ENCODE measurements around the gene GOLGA6A.
"Not testable (repeated sequence)": the region's sequence is repeated elsewhere in the genome, so short reads cannot be mapped to it uniquely, and the experiment has no call there.

GOLGA6A gene

DNA sequence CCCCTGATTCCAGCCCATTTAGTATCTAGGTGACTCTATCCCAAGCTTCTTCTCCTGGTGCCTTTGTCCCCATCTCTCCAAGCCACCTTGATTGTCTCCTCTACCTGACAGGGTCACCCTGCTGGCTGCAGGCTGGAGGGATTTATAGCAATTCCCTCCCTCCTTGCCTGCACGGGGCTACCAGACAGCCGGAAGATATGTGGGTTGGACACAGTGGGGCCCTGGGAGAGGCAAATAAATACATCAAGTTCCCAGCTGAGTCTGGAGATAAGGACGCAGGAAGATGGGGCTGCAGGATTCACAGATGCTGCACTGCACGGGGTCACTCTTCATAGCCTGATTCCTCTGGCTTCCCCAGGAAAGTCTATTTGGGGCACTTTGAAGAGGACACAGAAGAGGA lies 38.7 kb upstream of the GOLGA6A start:
- TF ChIP-seq CTCF (IDR thresholded peaks at IDR 0.05; ENCODE audit: poor library complexity, severe bottlenecking) = no peak
- Histone ChIP-seq H3K4me3 (ENCODE audit: severe bottlenecking) (no peak overlapping the region), H3K9me3 (ENCODE audit: severe bottlenecking) (no peaks in the 10 kb centered on the region), H3K4me1 (ENCODE audit: insufficient read depth, poor library complexity, severe bottlenecking) (no peaks in the 10 kb centered on the region), H3K27me3 (ENCODE audit: insufficient read depth, poor library complexity, severe bottlenecking) (peaks cover 37% of the 10 kb centered on the region), H3K27ac (ENCODE audit: poor library complexity, severe bottlenecking) (no peak overlapping the region), H3K36me3 (ENCODE audit: low read depth) (no peaks in the 10 kb centered on the region)
- DNase-seq (ENCODE audit: low spot score) = no peak
- ATAC-seq (ENCODE audit: low read depth) = 0 out of 3 replicates have a peak, but pooled peaks have one; percentile 21

- no peak for DNase-seq (ENCODE audit: low spot score)
- Histone ChIP-seq H3K36me3 (ENCODE audit: low read depth) (no peaks in the 10 kb centered on the region), H3K9me3 (ENCODE audit: severe bottlenecking) (no peaks in the 10 kb centered on the region), H3K27ac (ENCODE audit: poor library complexity, severe bottlenecking) (no peak overlapping the region), H3K4me3 (ENCODE audit: severe bottlenecking) (no peak overlapping the region), H3K27me3 (ENCODE audit: insufficient read depth, poor library complexity, severe bottlenecking) (peaks cover 31% of the 10 kb centered on the region), H3K4me1 (ENCODE audit: insufficient read depth, poor library complexity, severe bottlenecking) (no peaks in the 10 kb centered on the region)
- ATAC-seq (ENCODE audit: low read depth) = no peak
- TF ChIP-seq CTCF (IDR thresholded peaks at IDR 0.05; ENCODE audit: poor library complexity, severe bottlenecking) = no peak
Measured at GRCh38 chr15:74120426-74120825, 38.1 kb upstream of the GOLGA6A start.

DNA sequence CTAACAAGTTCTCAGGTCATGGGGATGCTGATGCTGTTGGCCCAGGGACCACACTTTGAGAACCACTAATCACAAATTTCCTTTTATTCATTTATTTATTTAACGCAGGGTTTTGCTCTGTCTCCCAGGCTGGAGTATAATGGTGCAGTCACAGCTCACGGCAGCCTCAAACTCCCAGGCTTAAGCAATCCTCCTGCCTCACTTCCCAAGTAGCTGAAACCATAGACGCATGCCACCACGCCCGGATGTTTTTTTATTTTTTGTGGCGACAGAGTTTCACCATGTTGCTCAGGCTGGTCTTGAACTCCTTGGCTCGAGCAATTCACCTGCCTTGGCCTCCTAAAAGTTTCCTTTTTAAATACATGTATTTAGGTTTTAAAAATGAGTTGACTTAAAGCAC lies 27.4 kb upstream of the GOLGA6A start:
- Histone ChIP-seq H3K27me3 (ENCODE audit: insufficient read depth, poor library complexity, severe bottlenecking) (no peaks in the 10 kb centered on the region), H3K4me3 (ENCODE audit: severe bottlenecking) (no peak overlapping the region), H3K9me3 (ENCODE audit: severe bottlenecking) (no peaks in the 10 kb centered on the region), H3K27ac (ENCODE audit: poor library complexity, severe bottlenecking) (no peak overlapping the region), H3K4me1 (ENCODE audit: insufficient read depth, poor library complexity, severe bottlenecking) (peaks cover 2% of the 10 kb centered on the region), H3K36me3 (ENCODE audit: low read depth) (no peaks in the 10 kb centered on the region)
- ATAC-seq (ENCODE audit: low read depth) (no peak), DNase-seq (ENCODE audit: low spot score) (no peak)
- no peak for TF ChIP-seq CTCF (IDR thresholded peaks at IDR 0.05; ENCODE audit: poor library complexity, severe bottlenecking)

GRCh38 chr15:74108611-74109010 lies 26.3 kb upstream of the GOLGA6A start:
- DNase-seq (ENCODE audit: low spot score); H3K4me3 ChIP-seq (ENCODE audit: severe bottlenecking); H3K27me3 ChIP-seq (ENCODE audit: insufficient read depth, poor library complexity, severe bottlenecking); H3K4me1 ChIP-seq (ENCODE audit: insufficient read depth, poor library complexity, severe bottlenecking); H3K36me3 ChIP-seq (ENCODE audit: low read depth); ATAC-seq (ENCODE audit: low read depth); H3K27ac ChIP-seq (ENCODE audit: poor library complexity, severe bottlenecking); H3K9me3 ChIP-seq (ENCODE audit: severe bottlenecking): not testable (repeated sequence)

DNA sequence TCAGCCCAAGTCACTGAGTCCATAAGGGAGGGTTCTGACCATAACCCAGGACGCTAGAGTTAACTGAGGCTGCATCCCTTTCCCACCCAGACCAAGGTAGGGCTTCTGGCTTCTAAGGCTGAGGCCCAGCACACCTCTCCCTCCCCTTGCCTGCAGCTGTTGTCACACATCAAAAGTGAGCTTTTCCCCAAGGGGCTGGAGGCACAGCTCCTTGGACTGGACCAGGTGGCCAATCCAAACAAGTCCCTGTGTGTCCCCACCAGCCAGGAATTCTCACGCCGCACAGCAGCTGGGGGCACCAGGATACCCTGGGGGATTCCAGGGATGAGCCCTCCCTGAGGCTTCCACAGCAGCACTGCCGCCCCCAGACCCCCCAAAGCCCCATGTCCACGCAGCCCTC lies 25.8 kb upstream of the GOLGA6A start:
- H3K27ac ChIP-seq (ENCODE audit: poor library complexity, severe bottlenecking) = no peak overlapping the region
- H3K36me3 ChIP-seq (ENCODE audit: low read depth) = no peaks in the 10 kb centered on the region
- no peaks in the 10 kb centered on the region for H3K9me3 ChIP-seq (ENCODE audit: severe bottlenecking)
- H3K4me3 ChIP-seq (ENCODE audit: severe bottlenecking) = no peak overlapping the region
- no peaks in the 10 kb centered on the region for H3K27me3 ChIP-seq (ENCODE audit: insufficient read depth, poor library complexity, severe bottlenecking)
- no peak for TF ChIP-seq CTCF (IDR thresholded peaks at IDR 0.05; ENCODE audit: poor library complexity, severe bottlenecking)
- no peak for DNase-seq (ENCODE audit: low spot score)
- peaks cover 2% of the 10 kb centered on the region for H3K4me1 ChIP-seq (ENCODE audit: insufficient read depth, poor library complexity, severe bottlenecking)
- ATAC-seq (ENCODE audit: low read depth) = no peak

DNA sequence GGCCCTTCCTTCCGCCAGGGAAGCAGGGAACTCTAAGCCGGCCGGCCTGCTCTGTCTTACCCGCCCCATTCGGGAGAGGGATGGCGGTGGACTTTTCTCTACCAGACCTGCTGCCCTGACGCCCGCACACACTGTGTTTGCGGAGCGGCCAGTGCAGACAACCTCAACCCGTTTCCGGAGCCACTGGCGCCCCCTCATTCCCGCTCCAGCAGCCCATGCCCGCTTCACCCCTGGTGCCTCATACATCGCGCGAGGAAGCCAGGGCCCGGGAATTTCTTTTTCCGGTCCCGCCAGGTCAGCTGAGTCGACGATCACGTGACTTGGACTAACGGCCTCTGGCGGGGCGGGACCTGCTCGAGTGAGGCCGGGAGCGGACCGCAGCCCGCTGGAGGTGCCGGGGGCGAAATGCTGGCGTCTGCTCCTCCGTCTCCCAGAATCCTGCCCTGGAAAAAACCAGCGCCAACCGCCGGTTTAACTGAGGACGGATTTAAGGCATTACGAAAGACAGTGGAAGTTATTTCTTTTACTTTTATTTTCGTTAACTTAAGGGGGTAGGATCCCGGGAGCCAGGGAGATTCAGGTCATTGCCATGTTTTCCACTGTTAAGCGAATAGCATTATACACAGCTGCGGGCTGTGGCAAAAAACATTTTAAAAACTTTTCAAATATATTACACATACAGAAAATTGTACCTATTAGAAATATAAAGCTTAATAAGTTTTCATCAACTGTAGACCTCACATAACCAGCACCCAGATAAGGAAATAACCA lies 17.8 kb upstream of the GOLGA6A start:
- H3K27me3 ChIP-seq (ENCODE audit: insufficient read depth, poor library complexity, severe bottlenecking); H3K4me1 ChIP-seq (ENCODE audit: insufficient read depth, poor library complexity, severe bottlenecking); H3K36me3 ChIP-seq (ENCODE audit: low read depth); H3K27ac ChIP-seq (ENCODE audit: poor library complexity, severe bottlenecking); H3K9me3 ChIP-seq (ENCODE audit: severe bottlenecking): not testable (repeated sequence)
- peak; percentile 93 for ATAC-seq (ENCODE audit: low read depth)
- H3K4me3 ChIP-seq (ENCODE audit: severe bottlenecking) = peak overlapping the region; percentile 31
- DNase-seq (ENCODE audit: low spot score) = peak; percentile 96

DNA sequence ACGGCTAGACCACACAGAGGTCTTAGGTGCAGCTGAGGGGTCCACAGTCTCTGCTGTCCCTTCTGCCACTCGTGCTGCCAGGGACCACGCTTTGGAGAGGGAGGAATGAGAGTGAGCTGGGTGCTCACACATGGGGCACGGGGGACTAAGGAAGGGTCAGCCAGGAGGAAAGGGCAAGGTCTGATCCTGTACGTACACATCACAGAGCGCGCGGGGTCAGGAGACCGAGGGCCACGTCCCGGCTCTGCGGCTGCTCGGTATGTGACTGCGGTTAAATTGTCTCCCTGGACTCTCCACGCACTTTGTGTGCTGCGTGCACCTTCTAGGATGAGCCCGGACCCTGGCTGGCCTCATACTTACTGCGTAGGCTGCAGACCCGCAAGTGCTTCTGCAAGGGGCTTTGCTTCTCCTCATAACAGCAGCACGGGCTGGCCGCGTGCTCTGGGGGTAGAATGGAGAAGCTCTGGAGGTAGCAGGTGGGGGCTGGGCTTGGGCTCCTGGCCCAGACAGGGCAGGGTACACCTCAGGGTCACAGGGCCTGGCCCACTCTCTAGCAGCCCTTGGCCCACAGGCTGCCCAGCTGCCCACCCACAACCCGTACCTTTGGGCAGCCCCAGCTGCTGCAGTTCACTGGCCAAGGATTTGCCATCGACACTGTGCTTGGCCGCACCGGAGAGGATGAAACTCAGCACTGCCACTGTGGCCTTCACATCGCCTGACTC lies 14.6 kb upstream of the GOLGA6A start:
- ATAC-seq (ENCODE audit: low read depth) = not testable (repeated sequence)

DNA sequence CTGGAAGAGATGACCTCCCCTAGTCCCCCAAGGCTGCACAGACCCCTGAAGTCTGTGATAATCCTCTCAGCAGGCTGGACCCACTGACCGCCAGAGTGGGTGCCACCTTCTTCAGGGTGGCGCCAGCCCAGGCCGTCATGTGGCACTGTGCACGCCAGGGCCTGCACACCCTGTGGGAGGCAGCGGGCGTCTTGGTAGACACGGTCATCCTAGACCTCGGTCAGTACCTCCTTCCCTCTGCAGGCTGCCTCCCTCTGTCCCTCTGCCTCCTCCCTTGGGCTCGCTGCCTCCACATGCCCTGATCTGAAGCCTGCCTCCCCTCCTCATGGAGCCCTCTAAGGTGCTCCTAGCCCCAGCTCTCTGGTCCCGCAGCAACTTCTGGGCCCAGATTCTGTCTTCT lies 13.3 kb upstream of the GOLGA6A start:
- not testable (repeated sequence) for ATAC-seq (ENCODE audit: low read depth); H3K9me3 ChIP-seq (ENCODE audit: severe bottlenecking); H3K4me3 ChIP-seq (ENCODE audit: severe bottlenecking); H3K36me3 ChIP-seq (ENCODE audit: low read depth); H3K4me1 ChIP-seq (ENCODE audit: insufficient read depth, poor library complexity, severe bottlenecking); H3K27ac ChIP-seq (ENCODE audit: poor library complexity, severe bottlenecking); H3K27me3 ChIP-seq (ENCODE audit: insufficient read depth, poor library complexity, severe bottlenecking)
- peak; percentile 38 for DNase-seq (ENCODE audit: low spot score)

More for the DNA sequence above, 14.6 kb upstream of the GOLGA6A start:
- H3K9me3 ChIP-seq (ENCODE audit: severe bottlenecking); DNase-seq (ENCODE audit: low spot score); H3K4me1 ChIP-seq (ENCODE audit: insufficient read depth, poor library complexity, severe bottlenecking); H3K27ac ChIP-seq (ENCODE audit: poor library complexity, severe bottlenecking); H3K36me3 ChIP-seq (ENCODE audit: low read depth); H3K4me3 ChIP-seq (ENCODE audit: severe bottlenecking); H3K27me3 ChIP-seq (ENCODE audit: insufficient read depth, poor library complexity, severe bottlenecking): not testable (repeated sequence)

All from RWPE2 (cell line).